Neural crest cell (in vitro differentiated cells): ENCODE measurements around the gene RBL1. TPM values are rescaled to one million over a fixed set of nuclear protein-coding genes. Genes with fewer than 3 reads are reported as not detected.

ENCODE experiments used
- DNase-seq: peaks from one replicate; pipeline ENCODE4 v3.0.0; 2021; ENCODE audit warnings: low read depth, mixed read lengths, low spot score
- H3K27ac Mint-ChIP-seq: one replicate; pipeline ENCODE4 v1.8.0; 2021; ENCODE audit warnings: mild to moderate bottlenecking, mixed read lengths; ENCODE audit not compliant: unreplicated experiment
- H3K27me3 Mint-ChIP-seq: 2 replicates; pipeline ENCODE4 v1.8.0; 2021; ENCODE audit warnings: low read depth, mild to moderate bottlenecking, mixed read lengths
- H3K36me3 Mint-ChIP-seq: 2 replicates; pipeline ENCODE4 v1.8.0; 2021; ENCODE audit warnings: low read depth, mild to moderate bottlenecking, mixed read lengths
- H3K4me1 Mint-ChIP-seq: 2 replicates; pipeline ENCODE4 v1.8.0; 2021; ENCODE audit warnings: mixed read lengths
- H3K4me3 Mint-ChIP-seq: one replicate; pipeline ENCODE4 v1.8.0; 2021; ENCODE audit warnings: mild to moderate bottlenecking, mixed read lengths
- H3K9me3 Mint-ChIP-seq: 2 replicates; pipeline ENCODE4 v1.8.0; 2021; ENCODE audit warnings: mixed read lengths
- CTCF ChIP-seq: fragments of 200-600 bp; sonication (generic); conservative IDR thresholded peaks from 2 replicates; pipeline ENCODE4 v1.5.0; 2021; ENCODE audit warnings: antibody characterized with exemption, mild to moderate bottlenecking
- total RNA-seq: library from RNA; stranded (reverse); gene quantifications from 2 replicates; pipeline ENCODE4 v1.2.1, GENCODE V29; 2021

Gene RBL1
- total RNA-seq, 1 donor from 2014 or later = 25.6 TPM

- H3K4me1 Mint-ChIP-seq = peaks cover 3% of the 10 kb centered on the region
- no peaks in the 10 kb centered on the region for H3K27me3 Mint-ChIP-seq
- H3K4me3 Mint-ChIP-seq = no peak overlapping the region
- no peak for DNase-seq
- H3K27ac Mint-ChIP-seq = peak overlapping the region; percentile 6
- peaks cover 5% of the 10 kb centered on the region for H3K9me3 Mint-ChIP-seq
- TF ChIP-seq CTCF = no peak
- peaks cover 6% of the 10 kb centered on the region for H3K36me3 Mint-ChIP-seq
These were observed 107.3 kb downstream of the RBL1 start for GRCh38 chr20:36988494-36988966.

GRCh38 chr20:36984257-36984638 lies 111.5 kb downstream of the RBL1 start:
- no peaks in the 10 kb centered on the region for H3K36me3 Mint-ChIP-seq
- no peaks in the 10 kb centered on the region for H3K9me3 Mint-ChIP-seq
- TF ChIP-seq CTCF = no peak

GRCh38 chr20:36975099-36975818 lies 120.5 kb downstream of the RBL1 start:
- Mint-ChIP-seq H3K4me1 (peaks cover 3% of the 10 kb centered on the region), H3K27me3 (no peaks in the 10 kb centered on the region), H3K27ac (no peak overlapping the region), H3K36me3 (peaks cover 5% of the 10 kb centered on the region), H3K4me3 (no peak overlapping the region), H3K9me3 (no peaks in the 10 kb centered on the region)
- no peak for TF ChIP-seq CTCF
- DNase-seq = no peak

More at GRCh38 chr20:36984257-36984638, 111.5 kb downstream of the RBL1 start:
- H3K4me1 Mint-ChIP-seq = peaks cover 2% of the 10 kb centered on the region
- H3K27me3 Mint-ChIP-seq = no peaks in the 10 kb centered on the region
- DNase-seq = no peak
- no peak overlapping the region for H3K4me3 Mint-ChIP-seq
- H3K27ac Mint-ChIP-seq = no peak overlapping the region

- DNase-seq = no peak
- no peak overlapping the region for H3K4me3 Mint-ChIP-seq
- peaks cover 5% of the 10 kb centered on the region for H3K9me3 Mint-ChIP-seq
- H3K4me1 Mint-ChIP-seq = peaks cover 9% of the 10 kb centered on the region
- TF ChIP-seq CTCF = no peak
- H3K27me3 Mint-ChIP-seq = no peaks in the 10 kb centered on the region
- H3K27ac Mint-ChIP-seq = no peak overlapping the region
- peaks cover 10% of the 10 kb centered on the region for H3K36me3 Mint-ChIP-seq
These were observed 121.1 kb downstream of the RBL1 start for GRCh38 chr20:36974660-36975059.

- no peak for TF ChIP-seq CTCF
- Mint-ChIP-seq H3K4me3 (no peak overlapping the region), H3K9me3 (peaks cover 5% of the 10 kb centered on the region), H3K4me1 (peaks cover 28% of the 10 kb centered on the region), H3K27me3 (peaks cover 3% of the 10 kb centered on the region), H3K36me3 (peaks cover 8% of the 10 kb centered on the region), H3K27ac (no peak overlapping the region)
- DNase-seq = no peak
These were observed 124.7 kb downstream of the RBL1 start for GRCh38 chr20:36971103-36971502.
